Neural progenitor cell (in vitro differentiated cells): Measurements from ENCODE around the gene ATXN10.

Experiments
- EZH2phosphoT487 ChIP-seq: fragments of 200-600 bp; sonication (generic); IDR thresholded peaks from 2 replicates; pipeline ENCODE4 v1.6.1; 2017; ENCODE audit warnings: antibody characterized with exemption
- TF ChIP-seq, protein P1 (sequence below): fragments of 200-600 bp; sonication (generic); IDR thresholded peaks from 2 replicates; pipeline ENCODE4 v1.5.1; 2017; ENCODE audit warnings: antibody characterized with exemption, mild to moderate bottlenecking

DNA sequence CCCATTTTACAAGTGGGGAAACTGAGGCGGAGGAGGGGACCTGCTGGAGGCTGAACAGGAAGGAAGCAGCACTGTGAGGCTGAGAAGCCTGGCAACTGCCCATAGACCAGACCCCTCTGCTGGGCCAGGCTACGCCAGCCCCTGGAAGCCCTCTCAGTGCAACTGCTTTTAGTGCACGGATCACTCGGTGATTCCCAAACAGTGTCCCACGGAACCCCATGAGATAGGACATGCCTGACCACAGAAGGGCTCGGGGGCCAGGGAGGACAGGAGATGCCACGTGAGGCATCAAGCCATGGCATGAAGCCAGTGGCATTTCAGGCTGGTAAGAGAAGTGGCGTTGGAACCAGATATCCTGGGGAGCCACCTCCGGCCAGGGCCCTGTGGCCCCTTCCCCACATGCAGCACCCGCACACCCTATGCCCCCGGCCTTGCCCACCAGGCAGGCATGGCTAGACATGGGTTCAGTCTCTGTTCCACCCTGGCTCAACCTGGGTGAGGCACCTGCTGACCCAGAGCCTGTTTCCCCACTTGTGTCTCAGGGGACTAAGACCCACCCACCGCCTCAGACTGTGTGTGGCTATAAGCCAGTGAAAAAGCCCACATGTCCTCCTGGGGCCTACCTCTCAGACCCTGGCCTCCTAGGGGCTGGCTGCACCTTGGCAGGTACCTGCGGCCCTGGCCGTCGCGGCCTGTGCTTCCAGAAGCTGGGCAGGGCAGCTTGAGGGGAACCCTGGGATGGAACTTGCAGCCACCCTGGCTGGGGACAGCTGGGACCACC, 221.2 kb downstream of the ATXN10 start:
- no peak for TF ChIP-seq EZH2phosphoT487
- TF ChIP-seq, protein P1, sequence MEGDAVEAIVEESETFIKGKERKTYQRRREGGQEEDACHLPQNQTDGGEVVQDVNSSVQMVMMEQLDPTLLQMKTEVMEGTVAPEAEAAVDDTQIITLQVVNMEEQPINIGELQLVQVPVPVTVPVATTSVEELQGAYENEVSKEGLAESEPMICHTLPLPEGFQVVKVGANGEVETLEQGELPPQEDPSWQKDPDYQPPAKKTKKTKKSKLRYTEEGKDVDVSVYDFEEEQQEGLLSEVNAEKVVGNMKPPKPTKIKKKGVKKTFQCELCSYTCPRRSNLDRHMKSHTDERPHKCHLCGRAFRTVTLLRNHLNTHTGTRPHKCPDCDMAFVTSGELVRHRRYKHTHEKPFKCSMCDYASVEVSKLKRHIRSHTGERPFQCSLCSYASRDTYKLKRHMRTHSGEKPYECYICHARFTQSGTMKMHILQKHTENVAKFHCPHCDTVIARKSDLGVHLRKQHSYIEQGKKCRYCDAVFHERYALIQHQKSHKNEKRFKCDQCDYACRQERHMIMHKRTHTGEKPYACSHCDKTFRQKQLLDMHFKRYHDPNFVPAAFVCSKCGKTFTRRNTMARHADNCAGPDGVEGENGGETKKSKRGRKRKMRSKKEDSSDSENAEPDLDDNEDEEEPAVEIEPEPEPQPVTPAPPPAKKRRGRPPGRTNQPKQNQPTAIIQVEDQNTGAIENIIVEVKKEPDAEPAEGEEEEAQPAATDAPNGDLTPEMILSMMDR = no peak
